Measurements from ENCODE around the gene HSH2D. TPM values are rescaled to one million over a fixed set of nuclear protein-coding genes. Genes with fewer than 3 reads are reported as not detected.

Gene HSH2D
- total and polyA plus RNA-seq, 2 experiments from 2014 or later = 3.5 to 4.0 TPM

DNA sequence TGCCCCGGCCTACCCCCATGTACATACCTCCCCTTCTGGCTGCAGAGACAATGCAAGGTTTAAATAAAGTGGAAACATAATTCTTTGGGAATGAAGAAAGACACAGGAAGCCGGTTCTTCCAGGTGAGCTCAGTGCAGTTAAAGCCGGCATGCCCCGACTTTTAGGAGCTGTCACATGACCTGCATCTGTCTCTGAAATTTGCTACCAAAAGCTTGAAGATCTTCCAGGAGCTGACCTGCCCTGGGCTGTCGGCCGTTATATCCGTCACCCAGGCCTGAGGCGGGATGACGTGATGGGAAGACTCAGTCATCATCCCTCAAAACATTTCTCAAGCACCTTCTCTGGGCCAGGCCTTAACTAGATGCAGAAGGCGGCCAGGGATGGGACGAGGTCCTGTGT, 21.5 kb upstream of the HSH2D start:
- no peak overlapping the region for H3K4me3 ChIP-seq
- H3K4me1 ChIP-seq (ENCODE audit: insufficient read depth) = no peaks in the 10 kb centered on the region
- DNase-seq (ENCODE audit: low spot score) = no peak
- TF ChIP-seq EZH2 (IDR thresholded peaks at IDR 0.05; ENCODE audit: borderline replicate concordance) (no peak), EZH2phosphoT487 (IDR thresholded peaks at IDR 0.05; ENCODE audit: low read depth, severe bottlenecking, unreplicated experiment) (no peak)
- TF ChIP-seq, protein P1, sequence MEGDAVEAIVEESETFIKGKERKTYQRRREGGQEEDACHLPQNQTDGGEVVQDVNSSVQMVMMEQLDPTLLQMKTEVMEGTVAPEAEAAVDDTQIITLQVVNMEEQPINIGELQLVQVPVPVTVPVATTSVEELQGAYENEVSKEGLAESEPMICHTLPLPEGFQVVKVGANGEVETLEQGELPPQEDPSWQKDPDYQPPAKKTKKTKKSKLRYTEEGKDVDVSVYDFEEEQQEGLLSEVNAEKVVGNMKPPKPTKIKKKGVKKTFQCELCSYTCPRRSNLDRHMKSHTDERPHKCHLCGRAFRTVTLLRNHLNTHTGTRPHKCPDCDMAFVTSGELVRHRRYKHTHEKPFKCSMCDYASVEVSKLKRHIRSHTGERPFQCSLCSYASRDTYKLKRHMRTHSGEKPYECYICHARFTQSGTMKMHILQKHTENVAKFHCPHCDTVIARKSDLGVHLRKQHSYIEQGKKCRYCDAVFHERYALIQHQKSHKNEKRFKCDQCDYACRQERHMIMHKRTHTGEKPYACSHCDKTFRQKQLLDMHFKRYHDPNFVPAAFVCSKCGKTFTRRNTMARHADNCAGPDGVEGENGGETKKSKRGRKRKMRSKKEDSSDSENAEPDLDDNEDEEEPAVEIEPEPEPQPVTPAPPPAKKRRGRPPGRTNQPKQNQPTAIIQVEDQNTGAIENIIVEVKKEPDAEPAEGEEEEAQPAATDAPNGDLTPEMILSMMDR (IDR thresholded peaks at IDR 0.05; ENCODE audit: poor library complexity) = no peak
- no peak overlapping the region for H2AFZ ChIP-seq
- WGBS (ENCODE audit: low lambda C conversion rate, missing lambda C conversion rate) = 95% methylated on average over 11 of the region's 11 CpGs
- no peaks in the 10 kb centered on the region for H4K20me1 ChIP-seq (ENCODE audit: insufficient read depth, poor library complexity, severe bottlenecking)
- H3K79me2 ChIP-seq = peaks cover 10% of the 10 kb centered on the region
- H3K36me3 ChIP-seq (replicated peaks; ENCODE audit: insufficient read depth, low read depth) = no peaks in the 10 kb centered on the region
- no peaks in the 10 kb centered on the region for H3K9me2 ChIP-seq (replicated peaks; ENCODE audit: insufficient read depth)
- H3K27ac ChIP-seq = no peak overlapping the region
- H3K27me3 ChIP-seq = no peaks in the 10 kb centered on the region
- H3K9me3 ChIP-seq (ENCODE audit: low read depth) = no peaks in the 10 kb centered on the region
- no peak overlapping the region for H3K4me2 ChIP-seq

DNA sequence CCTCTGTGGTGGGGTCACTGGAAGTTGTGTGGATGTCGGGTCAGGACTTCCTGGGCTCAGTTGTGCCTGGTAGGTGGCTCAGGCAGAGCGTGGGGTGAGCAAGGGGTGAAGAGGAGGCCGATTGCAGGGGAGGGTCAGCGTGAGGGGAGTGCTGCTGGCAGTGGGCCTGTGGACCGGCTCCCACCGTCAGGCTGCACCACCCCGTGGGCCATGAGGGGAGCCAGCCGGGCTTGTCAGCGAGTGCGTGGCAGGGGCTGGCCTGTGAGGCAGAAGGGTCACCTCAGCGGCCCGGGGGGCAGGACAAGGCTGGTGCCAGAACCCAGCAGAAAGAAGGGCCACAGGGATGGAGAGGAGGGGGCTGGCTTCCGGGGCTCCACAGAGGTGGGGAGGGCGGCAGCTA, 18.5 kb upstream of the HSH2D start:
- no peaks in the 10 kb centered on the region for H3K36me3 ChIP-seq (replicated peaks; ENCODE audit: insufficient read depth, low read depth)
- TF ChIP-seq, protein P1 (IDR thresholded peaks at IDR 0.05; ENCODE audit: poor library complexity) = no peak
- TF ChIP-seq EZH2phosphoT487 (IDR thresholded peaks at IDR 0.05; ENCODE audit: low read depth, severe bottlenecking, unreplicated experiment) (no peak), EZH2 (IDR thresholded peaks at IDR 0.05; ENCODE audit: borderline replicate concordance) (no peak)
- H3K27me3 ChIP-seq = no peaks in the 10 kb centered on the region
- no peak overlapping the region for H3K27ac ChIP-seq
- no peak overlapping the region for H3K4me3 ChIP-seq
- no peaks in the 10 kb centered on the region for H4K20me1 ChIP-seq (ENCODE audit: insufficient read depth, poor library complexity, severe bottlenecking)
- no peak overlapping the region for H3K4me2 ChIP-seq
- H3K4me1 ChIP-seq (ENCODE audit: insufficient read depth) = no peaks in the 10 kb centered on the region
- DNase-seq (ENCODE audit: low spot score) = no peak
- H3K9me3 ChIP-seq (ENCODE audit: low read depth) = no peaks in the 10 kb centered on the region
- H3K79me2 ChIP-seq = peaks cover 3% of the 10 kb centered on the region
- 99% methylated on average over 14 of the region's 14 CpGs for WGBS (ENCODE audit: low lambda C conversion rate, missing lambda C conversion rate)
- H2AFZ ChIP-seq = no peak overlapping the region
- H3K9me2 ChIP-seq (replicated peaks; ENCODE audit: insufficient read depth) = no peaks in the 10 kb centered on the region

DNA sequence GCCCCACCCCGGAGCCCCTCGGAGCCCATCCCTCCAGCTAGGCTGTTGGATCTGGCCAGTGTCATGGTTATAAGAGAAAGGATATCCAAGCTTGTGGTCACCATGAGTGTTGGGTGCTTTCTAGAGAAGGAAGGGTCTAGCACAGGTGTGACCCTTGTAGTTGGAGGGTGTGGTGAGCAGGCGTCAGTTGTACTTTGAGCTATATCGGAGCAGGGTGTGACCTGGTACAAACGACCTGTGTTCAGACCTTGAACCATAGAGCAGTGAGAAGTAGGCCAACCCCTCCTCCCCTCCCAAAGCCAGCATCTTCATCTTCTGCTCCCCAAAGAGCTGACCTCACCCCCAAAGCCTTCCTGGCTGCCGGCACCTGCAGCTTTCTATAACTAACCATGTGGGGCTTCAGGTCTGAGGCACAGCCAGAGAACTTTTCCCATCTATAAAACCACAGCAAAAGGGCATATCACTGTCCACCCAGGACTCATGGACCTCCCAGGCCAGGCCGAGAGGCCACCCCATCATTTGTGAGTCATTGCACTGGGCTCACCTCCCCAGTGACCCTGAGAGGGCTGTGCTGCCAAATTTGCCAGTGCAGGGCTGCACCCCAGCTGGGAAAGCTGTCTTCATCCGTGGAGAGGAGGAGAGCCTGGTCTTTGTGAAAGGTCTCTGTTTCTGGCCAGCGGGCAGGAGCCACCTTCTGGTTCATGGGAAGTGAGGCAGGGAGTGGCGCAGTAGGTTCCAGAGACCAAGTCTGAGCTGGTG, 17.6 kb upstream of the HSH2D start:
- Histone ChIP-seq H3K79me2 (peaks cover under 1% of the 10 kb centered on the region), H3K27me3 (no peaks in the 10 kb centered on the region), H4K20me1 (ENCODE audit: insufficient read depth, poor library complexity, severe bottlenecking) (no peaks in the 10 kb centered on the region), H3K4me3 (no peak overlapping the region), H3K27ac (no peak overlapping the region), H3K9me3 (ENCODE audit: low read depth) (no peaks in the 10 kb centered on the region), H3K9me2 (replicated peaks; ENCODE audit: insufficient read depth) (no peaks in the 10 kb centered on the region), H2AFZ (no peak overlapping the region), H3K4me2 (no peak overlapping the region), H3K36me3 (replicated peaks; ENCODE audit: insufficient read depth, low read depth) (no peaks in the 10 kb centered on the region), H3K4me1 (ENCODE audit: insufficient read depth) (no peaks in the 10 kb centered on the region)
- 88% methylated on average over 10 of the region's 10 CpGs for WGBS (ENCODE audit: low lambda C conversion rate, missing lambda C conversion rate)
- DNase-seq (ENCODE audit: low spot score) = no peak
- TF ChIP-seq, protein P1 (IDR thresholded peaks at IDR 0.05; ENCODE audit: poor library complexity) = no peak
- no peak for TF ChIP-seq EZH2phosphoT487 (IDR thresholded peaks at IDR 0.05; ENCODE audit: low read depth, severe bottlenecking, unreplicated experiment)
- TF ChIP-seq EZH2 (IDR thresholded peaks at IDR 0.05; ENCODE audit: borderline replicate concordance) = no peak
